NCI-H774 (cell line): ENCODE data around the gene CHST12.
"Not testable (repeated sequence)": the region's sequence is repeated elsewhere in the genome, so short reads cannot be mapped to it uniquely, and the experiment has no call there.

ENCODE experiments used
- DNase-seq: peaks from one replicate; lab custom pipeline; 2025; lab: John Stamatoyannopoulos, UW

Gene CHST12

GRCh38 chr7:2403014-2403717 is at the start of gene CHST12:
CHST12 (plus strand) TSS chr7:2403611; CDS start chr7:2432640, 29,029 bp downstream.
- peak; percentile 90 for DNase-seq

- DNase-seq, result peak; percentile 84
These were observed 49.5 kb upstream of the CHST12 start for GRCh38 chr7:2353936-2354185.

DNA sequence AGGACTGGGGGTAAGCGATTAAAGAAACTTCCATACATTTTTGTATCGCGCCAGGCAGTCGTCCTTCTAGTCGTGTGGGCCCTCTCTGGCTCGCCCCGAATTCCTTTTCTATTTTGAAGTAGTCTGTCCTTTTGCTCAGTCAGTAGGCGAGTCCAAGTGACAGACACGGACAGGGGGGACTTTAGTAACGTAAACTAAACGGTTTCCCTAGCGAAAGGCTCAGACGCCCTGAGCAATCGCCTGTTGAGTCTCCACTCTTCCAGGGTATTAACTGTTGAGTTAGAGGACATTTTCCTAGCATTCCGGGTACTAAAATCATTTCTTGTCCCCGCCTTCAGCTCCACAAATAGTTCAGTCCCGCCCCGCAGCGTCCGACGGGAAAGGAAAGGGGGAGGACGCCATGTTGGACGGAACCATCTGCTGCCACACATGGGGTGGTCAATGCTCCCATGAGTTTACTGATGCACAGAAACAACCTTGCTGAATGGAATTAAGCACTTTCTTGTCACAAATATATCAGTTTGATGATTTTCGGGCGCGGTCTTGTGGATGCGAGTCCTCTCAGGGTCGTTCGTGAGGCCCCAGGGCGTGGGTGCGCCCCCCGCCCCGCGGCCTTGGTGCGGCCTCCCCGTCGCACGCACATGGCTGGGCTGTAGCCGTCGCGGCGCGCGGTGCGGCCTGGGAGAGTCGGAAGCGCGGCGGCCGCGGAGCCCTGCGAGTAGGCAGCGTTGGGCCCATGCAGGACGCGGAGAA is 49.0 kb upstream of the CHST12 start, which contains the start of gene EIF3B:
EIF3B (plus strand) TSS at position 642 of the 753 bp plus-strand sequence; CDS start at position 737, 95 bp downstream.
- peak; percentile 92 for DNase-seq

DNA sequence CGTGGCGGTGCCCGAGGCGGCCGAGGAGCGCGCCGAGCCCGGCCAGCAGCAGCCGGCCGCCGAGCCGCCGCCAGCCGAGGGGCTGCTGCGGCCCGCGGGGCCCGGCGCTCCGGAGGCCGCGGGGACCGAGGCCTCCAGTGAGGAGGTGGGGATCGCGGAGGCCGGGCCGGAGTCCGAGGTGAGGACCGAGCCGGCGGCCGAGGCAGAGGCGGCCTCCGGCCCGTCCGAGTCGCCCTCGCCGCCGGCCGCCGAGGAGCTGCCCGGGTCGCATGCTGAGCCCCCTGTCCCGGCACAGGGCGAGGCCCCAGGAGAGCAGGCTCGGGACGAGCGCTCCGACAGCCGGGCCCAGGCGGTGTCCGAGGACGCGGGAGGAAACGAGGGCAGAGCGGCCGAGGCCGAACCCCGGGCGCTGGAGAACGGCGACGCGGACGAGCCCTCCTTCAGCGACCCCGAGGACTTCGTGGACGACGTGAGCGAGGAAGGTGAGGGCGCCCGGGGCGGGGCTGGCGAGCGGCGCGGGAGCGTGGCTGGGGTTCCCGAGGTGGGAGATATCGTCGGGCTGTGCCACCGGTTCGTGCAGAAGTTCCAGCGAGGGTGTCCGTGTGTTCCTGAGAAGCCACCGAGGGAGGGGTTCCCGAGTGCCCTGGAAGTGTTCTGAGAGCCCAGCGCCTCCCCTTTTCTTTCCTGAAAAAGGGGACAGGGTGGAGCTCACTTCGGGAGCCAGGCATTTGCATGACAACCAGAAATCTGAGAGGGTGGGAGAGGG is 48.3 kb upstream of the CHST12 start:
- DNase-seq, result no peak

- no peak for DNase-seq
These were observed 47.8 kb upstream of the CHST12 start for GRCh38 chr7:2355705-2356008.

GRCh38 chr7:2357165-2357564 is 46.2 kb upstream of the CHST12 start:
- DNase-seq, result no peak

DNA sequence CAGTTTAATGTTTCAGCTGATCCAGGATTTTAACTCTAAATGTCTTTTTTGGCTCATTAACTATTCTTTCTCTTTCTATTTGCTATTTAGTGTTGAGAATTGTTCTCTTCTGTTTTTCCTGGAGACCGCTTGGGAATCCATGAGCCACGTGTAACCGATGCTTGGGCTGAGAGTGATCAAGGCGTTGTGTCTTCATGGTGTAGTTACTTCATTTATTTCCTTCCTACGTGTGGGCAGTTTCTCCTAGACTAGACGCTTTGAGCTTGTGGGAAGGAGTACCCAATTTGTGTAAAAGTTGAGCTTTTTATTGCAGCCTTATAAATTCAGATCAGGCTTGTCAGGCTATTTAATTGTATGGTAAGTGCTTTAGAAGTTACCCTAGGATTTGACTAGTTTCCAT is 45.8 kb upstream of the CHST12 start:
- no peak for DNase-seq

GRCh38 chr7:2358968-2359527 is 44.4 kb upstream of the CHST12 start:
- no peak for DNase-seq

GRCh38 chr7:2359610-2360009 is 43.8 kb upstream of the CHST12 start:
- no peak for DNase-seq

- DNase-seq, result no peak
These were observed 42.6 kb upstream of the CHST12 start for GRCh38 chr7:2360796-2361195.

- DNase-seq, result no peak
These were observed 40.9 kb upstream of the CHST12 start for GRCh38 chr7:2362385-2363088.

DNA sequence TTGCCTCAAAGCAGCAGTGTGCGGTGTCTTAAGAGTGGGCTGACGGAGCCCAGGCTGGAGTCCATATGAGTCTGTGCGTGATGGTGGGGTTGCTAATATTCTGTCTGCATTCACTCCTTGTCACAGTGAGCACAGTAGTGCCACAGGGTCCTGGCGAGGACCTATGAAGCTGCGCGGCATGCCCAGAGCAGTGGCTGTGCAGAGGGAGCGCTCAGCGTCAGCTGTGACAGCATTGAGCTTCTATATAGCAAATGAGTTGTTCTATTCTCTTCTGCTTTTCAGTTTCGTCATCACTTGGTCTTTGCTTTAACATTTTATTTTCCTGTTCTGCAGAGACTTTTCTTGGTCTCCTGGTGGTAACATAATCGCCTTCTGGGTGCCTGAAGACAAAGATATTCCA is 34.3 kb upstream of the CHST12 start:
- DNase-seq, result no peak

DNA sequence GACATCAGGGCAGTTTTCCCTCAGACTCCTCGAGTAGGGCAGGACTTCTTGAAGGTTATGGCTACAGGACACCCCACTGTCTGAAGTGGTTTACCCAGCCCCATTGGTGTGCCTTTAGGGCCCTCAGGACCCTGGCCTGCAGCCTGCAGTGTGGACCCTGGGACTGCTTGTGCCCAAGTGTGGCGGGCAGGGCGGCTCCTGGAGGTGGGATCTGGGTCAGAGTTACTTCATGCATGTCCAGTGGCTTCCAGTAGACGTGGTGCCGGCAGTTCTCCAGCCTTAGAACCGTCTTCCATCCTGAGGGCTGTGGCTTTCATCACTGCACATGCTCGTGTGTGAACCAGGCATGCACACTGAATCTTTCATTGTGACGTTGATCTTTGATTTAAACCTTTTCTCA is 32.1 kb upstream of the CHST12 start:
- DNase-seq, result no peak

DNA sequence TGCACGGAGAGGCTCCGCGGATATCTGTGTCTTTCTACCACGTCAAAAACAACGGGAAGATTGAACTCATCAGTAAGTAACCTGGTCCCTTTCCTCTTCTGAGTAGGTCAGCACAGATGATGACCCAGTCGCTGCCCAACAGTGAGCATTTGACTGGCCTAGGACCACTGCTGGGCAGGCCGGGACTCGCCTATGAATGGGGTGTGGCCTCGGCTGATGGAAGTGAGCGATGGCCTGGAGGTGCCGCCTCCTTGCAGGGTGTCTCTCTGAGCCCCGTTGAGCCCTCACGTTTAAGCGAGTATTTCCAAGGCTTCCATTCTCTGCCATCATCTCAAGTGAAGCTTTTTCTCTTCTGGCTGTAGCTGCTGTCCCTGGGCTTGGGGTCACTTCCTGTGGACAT is 30.7 kb upstream of the CHST12 start:
- no peak for DNase-seq

DNA sequence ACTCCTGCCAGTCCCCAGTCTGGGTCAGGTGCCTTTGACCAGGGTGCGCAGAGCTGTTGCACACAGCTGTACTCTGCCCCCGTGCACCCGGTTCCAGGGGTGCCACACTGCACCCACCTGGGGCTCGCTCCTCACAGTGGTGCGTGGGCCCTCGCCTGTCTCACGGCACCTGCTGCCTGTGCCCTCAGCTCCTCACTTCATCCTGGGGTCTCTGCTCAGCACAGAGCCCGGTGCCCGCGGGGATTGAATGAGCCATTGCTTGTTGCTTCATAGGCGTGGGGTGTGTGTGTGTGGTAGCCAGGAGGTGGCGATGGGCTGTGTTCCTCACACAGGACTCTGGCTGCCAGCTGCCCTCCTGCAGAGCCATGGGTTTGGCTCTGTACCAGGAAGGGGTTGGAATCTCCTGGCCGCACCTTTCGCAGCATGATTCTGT is 30.3 kb upstream of the CHST12 start:
- DNase-seq, result no peak

- no peak for DNase-seq
These were observed 29.8 kb upstream of the CHST12 start for GRCh38 chr7:2373646-2374045.

GRCh38 chr7:2374401-2374800 is 29.0 kb upstream of the CHST12 start:
- DNase-seq, result no peak

DNA sequence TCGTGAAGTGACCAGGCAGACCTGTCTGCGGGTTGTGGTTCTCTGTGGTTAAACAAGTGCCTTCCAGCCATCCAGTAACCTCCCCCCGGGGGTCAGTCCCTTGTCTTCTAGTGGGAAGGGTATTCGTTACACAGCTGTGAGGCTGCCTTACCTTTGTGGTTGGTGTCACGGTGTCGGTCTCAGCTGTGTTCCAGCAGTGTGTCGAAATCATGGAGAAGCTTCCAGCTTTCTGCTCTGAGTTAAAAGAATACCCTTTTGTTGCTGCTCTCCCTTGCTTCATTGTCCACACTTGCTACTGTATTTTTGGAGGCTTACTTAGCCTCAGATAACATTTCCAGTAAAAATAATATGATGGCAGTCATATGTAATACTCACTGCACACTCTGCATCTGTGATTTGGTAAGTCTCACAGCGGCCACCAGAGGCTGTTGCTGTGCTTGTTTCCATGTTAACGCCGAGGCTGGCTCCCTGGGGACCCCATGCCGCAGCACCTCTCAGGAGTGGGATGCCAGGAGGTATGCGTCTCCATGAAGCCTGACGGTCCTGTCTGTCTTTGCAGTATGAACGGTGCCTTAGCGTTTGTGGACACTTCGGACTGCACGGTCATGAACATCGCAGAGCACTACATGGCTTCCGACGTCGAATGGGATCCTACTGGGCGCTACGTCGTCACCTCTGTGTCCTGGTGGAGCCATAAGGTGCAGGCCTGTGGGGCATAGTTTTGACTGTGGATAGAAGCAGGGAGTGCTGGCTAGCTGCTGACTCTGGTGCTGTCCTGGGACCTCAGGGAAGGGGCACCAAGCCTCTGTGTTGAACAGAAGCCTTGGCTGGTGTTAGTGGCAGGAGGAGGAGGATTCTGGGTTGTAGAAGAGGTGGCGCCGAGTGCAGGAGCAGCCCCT is 28.3 kb upstream of the CHST12 start:
- no peak for DNase-seq

GRCh38 chr7:2376351-2377154 is 26.9 kb upstream of the CHST12 start:
- no peak for DNase-seq

DNA sequence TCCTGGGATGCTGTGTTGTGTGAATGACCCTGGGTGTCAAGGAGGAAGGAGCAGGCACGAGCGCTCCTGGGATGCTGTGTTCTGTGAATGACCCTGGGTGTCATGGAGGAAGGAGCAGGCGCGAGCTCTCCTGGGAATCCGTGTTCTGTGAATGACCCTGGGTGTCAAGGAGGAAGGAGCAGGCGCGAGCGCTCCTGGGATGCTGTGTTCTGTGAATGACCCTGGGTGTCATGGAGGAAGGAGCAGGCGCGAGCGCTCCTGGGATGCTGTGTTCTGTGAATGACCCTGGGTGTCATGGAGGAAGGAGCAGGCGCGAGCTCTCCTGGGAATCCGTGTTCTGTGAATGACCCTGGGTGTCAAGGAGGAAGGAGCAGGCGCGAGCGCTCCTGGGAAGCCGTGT is 25.9 kb upstream of the CHST12 start:
- DNase-seq, result not testable (repeated sequence)
